Neural cell (in vitro differentiated cells): ENCODE data around the gene MYCBP. TPM values are rescaled to one million over a fixed set of nuclear protein-coding genes. Genes with fewer than 3 reads are reported as not detected.

Experiments
- H2AFZ ChIP-seq: fragments of 200-600, 300-800 bp; sonication (generic), shearing (Covaris generic); 2 replicates; pipeline ENCODE4 v1.6.0; 2014; ENCODE audit warnings: low read depth, mild to moderate bottlenecking, antibody characterized with exemption, low read length, moderate library complexity
- H3F3A ChIP-seq: fragments of 200-600 bp; shearing (Covaris generic); 2 replicates; pipeline ENCODE4 v1.6.1; 2016; ENCODE audit warnings: mild to moderate bottlenecking, moderate library complexity, mixed read lengths, antibody characterized with exemption, low read length; ENCODE audit not compliant: insufficient read depth, poor library complexity, severe bottlenecking
- H3K27ac ChIP-seq: fragments of 200-600, 300-800 bp; sonication (generic), shearing (Covaris generic); 2 replicates; pipeline ENCODE4 v1.5.1; 2014; ENCODE audit warnings: mild to moderate bottlenecking, low read length, moderate library complexity
- H3K27me3 ChIP-seq: fragments of 300-800, 200-600 bp; sonication (generic), shearing (Covaris generic); 2 replicates; pipeline ENCODE4 v1.6.0; 2014; ENCODE audit warnings: mild to moderate bottlenecking, low read depth, low read length, moderate library complexity; ENCODE audit not compliant: insufficient read depth
- H3K36me3 ChIP-seq: fragments of 300-800, 200-600 bp; sonication (generic), shearing (Covaris generic); 2 replicates; pipeline ENCODE4 v1.5.1; 2014; ENCODE audit warnings: mild to moderate bottlenecking, antibody characterized with exemption, low read length, moderate library complexity; ENCODE audit not compliant: insufficient read depth
- H3K4me2 ChIP-seq: fragments of 300-800, 200-600 bp; sonication (generic), shearing (Covaris generic); 2 replicates; pipeline ENCODE4 v1.6.0; 2014; ENCODE audit warnings: mild to moderate bottlenecking, low read length
- H3K4me3 ChIP-seq: fragments of 300-800, 200-600 bp; sonication (generic), shearing (Covaris generic); 2 replicates; pipeline ENCODE4 v1.5.1; 2014; ENCODE audit warnings: mild to moderate bottlenecking, low read length, moderate library complexity
- H3K79me2 ChIP-seq: fragments of 200-600 bp; shearing (Covaris generic); replicated peaks from 2 replicates; pipeline ENCODE4 v1.6.0; 2014; ENCODE audit warnings: mild to moderate bottlenecking, low read length, moderate library complexity; ENCODE audit not compliant: insufficient read depth
- H3K9ac ChIP-seq: fragments of 300-800, 200-600 bp; sonication (generic), shearing (Covaris generic); 2 replicates; pipeline ENCODE4 v1.6.1; 2016; ENCODE audit warnings: mild to moderate bottlenecking, low read length, mixed read lengths
- H3K9me2 ChIP-seq: fragments of 200-600 bp; shearing (Covaris generic); 2 replicates; pipeline ENCODE4 v1.6.1; 2016; ENCODE audit warnings: mild to moderate bottlenecking, low read length, mixed read lengths; ENCODE audit not compliant: insufficient read depth
- H3K9me3 ChIP-seq: fragments of 200-600, 300-800 bp; sonication (generic), shearing (Covaris generic); 2 replicates; pipeline ENCODE4 v1.6.1; 2016; ENCODE audit warnings: mild to moderate bottlenecking, mixed run types, low read length, moderate library complexity, mixed read lengths
- H4K20me1 ChIP-seq: fragments of 200-600 bp; shearing (Covaris generic); 2 replicates; pipeline ENCODE4 v1.6.1; 2016; ENCODE audit warnings: mild to moderate bottlenecking, mixed run types; ENCODE audit not compliant: insufficient read depth
- CTCF ChIP-seq: fragments of 450-650 bp; IDR thresholded peaks from 2 replicates; pipeline ENCODE4 v1.5.1; 2014; ENCODE audit warnings: antibody characterized with exemption, mild to moderate bottlenecking, moderate library complexity; ENCODE audit not compliant: poor library complexity, severe bottlenecking
- EP300 ChIP-seq: fragments of 450-650 bp; conservative IDR thresholded peaks from 2 replicates; pipeline ENCODE4 v1.6.1; 2014; ENCODE audit warnings: antibody characterized with exemption, mild to moderate bottlenecking, moderate library complexity; ENCODE audit not compliant: poor library complexity, severe bottlenecking
- EZH2 ChIP-seq: fragments of 200-600, 300-800 bp; shearing (Covaris generic), sonication (generic); IDR thresholded peaks from 2 replicates; pipeline ENCODE4 v1.6.1; 2014; ENCODE audit warnings: antibody characterized with exemption, low read length, borderline replicate concordance, mild to moderate bottlenecking; ENCODE audit not compliant: insufficient read depth, poor library complexity, severe bottlenecking
- MXI1 ChIP-seq: fragments of 450-650 bp; conservative IDR thresholded peaks from 2 replicates; pipeline ENCODE4 v1.6.1; 2014; ENCODE audit warnings: antibody characterized with exemption, mild to moderate bottlenecking; ENCODE audit not compliant: poor library complexity, severe bottlenecking
- POLR2AphosphoS5 ChIP-seq: IDR thresholded peaks from 2 replicates; pipeline ENCODE4 v1.6.1; 2012
- RAD21 ChIP-seq: fragments of 450-650 bp; conservative IDR thresholded peaks from 2 replicates; pipeline ENCODE4 v1.6.1; 2014; ENCODE audit warnings: antibody characterized with exemption, mild to moderate bottlenecking, moderate library complexity
- REST ChIP-seq: IDR thresholded peaks from 2 replicates; pipeline ENCODE4 v1.6.1; 2012; ENCODE audit warnings: borderline replicate concordance
- SMC3 ChIP-seq: fragments of 450-650 bp; conservative IDR thresholded peaks from 2 replicates; pipeline ENCODE4 v1.6.1; 2014; ENCODE audit warnings: antibody characterized with exemption, mild to moderate bottlenecking, moderate library complexity; ENCODE audit not compliant: poor library complexity
- TAF1 ChIP-seq: IDR thresholded peaks from 2 replicates; pipeline ENCODE4 v1.6.1; 2012; ENCODE audit warnings: low read depth
- polyA plus RNA-seq: library from polyadenylated mRNA; depleted of rRNA; stranded (reverse); fragments of >200 nt; gene quantifications from 2 replicates; pipeline ENCODE4 v1.2.3, GENCODE V29; 2014

Gene MYCBP
- polyA plus RNA-seq, 1 donor from 2014 or later, result 3.0 TPM

DNA sequence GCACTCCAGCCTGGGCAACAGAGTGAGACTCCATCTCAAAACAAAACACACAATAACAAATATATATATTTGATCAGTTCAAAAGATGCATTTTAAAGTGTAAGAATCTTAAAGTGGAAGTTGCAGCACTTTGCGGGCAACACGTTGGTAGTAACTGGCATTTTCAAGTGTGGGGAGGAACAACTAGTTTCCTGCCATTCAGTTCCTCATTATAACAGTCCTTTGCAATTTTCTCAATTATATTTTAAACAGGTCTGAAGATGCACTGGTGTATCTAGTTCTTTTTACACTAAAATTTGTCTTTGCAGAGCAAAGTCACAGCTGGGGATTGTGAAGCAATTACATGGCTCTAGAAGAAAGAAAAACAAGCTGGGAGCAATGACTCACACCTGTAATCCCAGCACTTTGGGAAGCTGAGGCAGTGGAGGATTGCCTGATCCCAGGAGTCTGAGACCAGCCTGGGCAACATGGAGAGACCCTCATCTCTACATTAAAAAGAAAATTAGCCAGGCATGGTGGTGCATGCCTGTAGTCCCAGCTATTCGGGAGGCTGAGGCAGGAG lies 38.8 kb downstream of the MYCBP start:
- Histone ChIP-seq H2AFZ (no peak overlapping the region), H3K9me2 (no peaks in the 10 kb centered on the region), H3K9ac (no peak overlapping the region), H3F3A (no peaks in the 10 kb centered on the region), H3K27me3 (no peaks in the 10 kb centered on the region), H3K9me3 (no peaks in the 10 kb centered on the region), H3K4me3 (no peak overlapping the region), H3K36me3 (peaks cover 3% of the 10 kb centered on the region), H3K79me2 (no peaks in the 10 kb centered on the region), H4K20me1 (no peaks in the 10 kb centered on the region), H3K27ac (no peak overlapping the region), H3K4me2 (no peak overlapping the region)
- TF ChIP-seq SMC3 (no peak), POLR2AphosphoS5 (no peak), CTCF (no peak), RAD21 (no peak)

- no peak overlapping the region for H3K4me3 ChIP-seq
- H3K4me2 ChIP-seq, result no peak overlapping the region
- no peaks in the 10 kb centered on the region for H3F3A ChIP-seq
- H3K9me3 ChIP-seq, result no peaks in the 10 kb centered on the region
- no peaks in the 10 kb centered on the region for H3K9me2 ChIP-seq
- H3K27me3 ChIP-seq, result no peaks in the 10 kb centered on the region
- no peak overlapping the region for H3K27ac ChIP-seq
- no peaks in the 10 kb centered on the region for H3K36me3 ChIP-seq
- no peak overlapping the region for H3K9ac ChIP-seq
- H3K79me2 ChIP-seq, result no peaks in the 10 kb centered on the region
- no peak overlapping the region for H2AFZ ChIP-seq
- H4K20me1 ChIP-seq, result no peaks in the 10 kb centered on the region
- TF ChIP-seq RAD21, result no peak
- TF ChIP-seq EP300, result no peak
- TF ChIP-seq POLR2AphosphoS5, result no peak
- TF ChIP-seq SMC3, result no peak
- TF ChIP-seq REST, result no peak
- TF ChIP-seq TAF1, result no peak
- TF ChIP-seq CTCF, result no peak
- TF ChIP-seq MXI1, result no peak
- TF ChIP-seq EZH2, result no peak
Observed at GRCh38 chr1:38833146-38833545, 40.0 kb downstream of the MYCBP start.
